Measurements from ENCODE around the gene PRAME.

Gene PRAME

DNA sequence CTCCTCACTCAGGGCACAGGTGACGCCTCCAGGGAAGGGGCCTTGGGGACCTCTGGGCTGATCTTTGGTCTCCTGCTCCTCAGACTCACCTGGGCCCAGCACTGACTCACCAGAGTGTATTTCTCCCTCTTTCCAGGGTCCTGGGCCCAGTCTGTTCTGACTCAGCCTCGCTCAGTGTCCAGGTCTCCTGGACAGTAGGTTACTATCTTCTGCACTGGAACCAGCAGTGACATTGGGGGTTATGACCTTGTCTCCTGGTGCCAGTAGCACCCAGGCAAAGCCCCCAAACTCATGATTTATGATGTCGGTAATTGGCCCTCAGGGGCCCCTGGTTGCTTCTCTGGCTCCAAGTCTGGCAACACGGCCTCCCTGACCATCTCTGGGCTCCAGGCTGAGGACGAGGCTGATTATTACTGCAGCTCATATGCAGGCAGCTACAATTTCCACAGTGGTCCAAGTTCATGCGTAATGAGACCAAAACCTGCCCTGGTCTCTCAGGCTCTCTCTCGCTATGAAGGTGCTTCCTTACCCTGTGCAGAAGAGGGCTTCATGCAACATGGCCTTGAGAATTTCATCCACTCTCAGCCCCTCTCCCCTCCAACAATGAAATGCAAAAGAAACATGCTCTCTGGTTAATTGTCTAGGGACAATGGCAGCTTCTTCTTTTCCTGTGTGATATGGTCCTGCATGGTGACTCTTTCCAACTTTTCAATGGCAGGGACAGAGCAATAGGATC, 21.0 kb upstream of the PRAME start:
- in situ Hi-C loops (cut with MboI; ENCODE audit: low sequenced_read_pairs), result no loop called here

DNA sequence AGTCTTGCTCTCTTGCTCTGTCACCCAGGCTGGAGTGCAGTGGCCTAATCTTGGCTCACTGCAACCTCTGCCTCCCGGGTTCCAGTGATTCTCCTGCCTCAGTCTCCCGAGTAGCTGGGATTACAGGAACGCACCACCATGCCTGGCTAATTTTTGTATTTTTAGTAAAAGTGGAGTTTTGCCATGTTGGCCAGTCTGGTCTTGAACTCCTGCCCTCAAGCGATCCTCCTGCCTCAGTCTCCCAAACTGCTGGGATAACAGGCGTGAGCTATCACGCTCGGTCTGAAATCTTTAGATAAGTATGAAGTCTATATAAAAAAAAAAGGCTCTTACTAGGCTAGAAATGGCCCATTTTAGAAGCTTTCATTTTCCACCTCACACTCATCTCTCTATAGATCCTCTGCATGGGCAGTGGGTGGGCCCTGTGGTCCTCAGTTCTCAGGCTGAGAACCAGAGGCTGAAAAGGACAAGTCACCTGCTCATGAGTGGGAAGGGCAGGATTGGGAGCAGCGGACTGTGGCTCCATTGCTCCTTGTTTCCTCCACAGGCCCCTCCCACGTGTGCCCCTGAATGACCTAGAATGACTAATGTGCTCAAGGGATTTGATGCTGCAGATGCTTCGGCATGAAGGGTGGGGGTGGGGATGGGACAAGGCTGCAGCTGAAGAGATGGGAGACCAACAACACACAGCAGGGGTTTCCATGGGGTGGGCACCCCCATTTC, 19.8 kb upstream of the PRAME start:
- in situ Hi-C loops (cut with MboI; ENCODE audit: low sequenced_read_pairs), result no loop called here

DNA sequence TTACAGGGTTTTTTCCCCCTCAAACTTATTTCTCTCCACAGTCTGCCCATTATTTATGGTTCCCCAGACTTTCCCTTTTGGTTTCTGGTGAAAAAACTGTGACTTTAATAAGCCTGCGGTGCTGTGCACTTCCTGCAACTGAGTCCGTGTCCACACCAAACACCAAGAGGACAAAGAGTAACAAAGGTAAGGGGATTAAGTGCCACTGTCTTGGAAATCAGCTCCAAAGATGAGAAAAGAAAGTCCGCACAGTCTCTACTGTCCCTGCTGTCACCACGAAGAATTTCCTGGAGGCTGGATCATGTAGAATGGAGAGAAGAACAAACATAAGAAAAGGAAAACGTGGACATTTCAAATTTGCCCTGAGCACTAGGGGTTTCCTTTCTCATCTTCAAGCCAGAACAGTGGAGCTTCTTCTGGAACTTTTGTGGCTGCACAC, 17.9 kb upstream of the PRAME start:
- in situ Hi-C loops (cut with MboI; ENCODE audit: low sequenced_read_pairs), result no loop called here

DNA sequence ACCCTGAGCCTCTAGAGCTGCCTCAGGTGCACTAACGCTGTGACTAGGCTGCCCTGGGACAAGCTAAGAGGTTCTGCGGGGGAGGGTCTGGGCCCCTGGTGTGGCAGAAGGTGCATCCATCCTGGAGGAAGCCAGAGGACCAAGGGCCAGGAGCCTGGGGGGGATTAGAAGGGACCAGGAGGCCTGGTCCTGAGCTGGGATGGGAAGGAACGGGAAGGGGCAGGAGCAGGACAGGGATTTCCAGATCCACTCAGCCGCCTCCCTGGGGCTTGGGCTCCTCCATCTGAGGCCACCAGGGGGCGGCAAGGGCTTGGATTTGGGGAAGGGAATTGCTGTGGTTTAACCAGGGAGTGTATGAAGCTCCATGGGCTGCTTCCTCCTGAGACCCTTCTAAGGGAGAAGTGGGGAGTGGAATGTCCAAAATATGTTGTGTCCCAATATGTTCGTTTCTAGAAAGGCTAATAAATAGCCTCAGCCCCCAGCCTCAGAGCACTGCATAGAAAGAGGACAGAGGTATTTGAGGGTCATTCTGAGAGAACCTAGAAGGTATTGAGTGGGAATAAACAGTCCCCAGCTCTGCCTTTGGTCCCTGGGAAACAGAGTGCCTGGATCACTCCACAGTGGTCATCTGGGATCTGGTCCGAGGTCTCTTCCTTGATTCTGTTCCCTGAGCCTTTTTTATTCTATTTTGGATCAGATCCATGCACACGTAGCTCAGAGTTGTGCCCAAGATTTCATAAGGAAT, 17.4 kb upstream of the PRAME start:
- in situ Hi-C loops (cut with MboI; ENCODE audit: low sequenced_read_pairs), result no loop called here

DNA sequence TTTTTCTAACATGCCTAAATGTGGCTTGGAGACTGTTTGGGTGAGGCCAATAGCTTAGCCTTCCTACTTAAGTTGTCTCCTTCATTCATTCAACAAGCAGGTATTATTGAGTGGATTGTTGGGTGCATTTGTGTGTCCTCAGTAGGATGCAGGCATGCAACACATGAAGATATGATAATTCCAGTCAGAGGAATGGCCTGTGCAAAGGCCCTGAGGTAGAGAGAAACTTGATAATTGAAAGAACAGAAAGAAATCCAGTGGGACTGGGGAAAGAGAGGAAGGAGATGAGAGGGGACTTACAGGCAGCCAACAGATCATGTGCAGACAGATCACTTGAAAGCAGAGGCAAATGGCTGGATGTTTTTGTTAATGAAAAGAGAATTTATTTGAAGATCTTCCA, 15.3 kb upstream of the PRAME start:
- in situ Hi-C loops (cut with MboI; ENCODE audit: low sequenced_read_pairs), result no loop called here

DNA sequence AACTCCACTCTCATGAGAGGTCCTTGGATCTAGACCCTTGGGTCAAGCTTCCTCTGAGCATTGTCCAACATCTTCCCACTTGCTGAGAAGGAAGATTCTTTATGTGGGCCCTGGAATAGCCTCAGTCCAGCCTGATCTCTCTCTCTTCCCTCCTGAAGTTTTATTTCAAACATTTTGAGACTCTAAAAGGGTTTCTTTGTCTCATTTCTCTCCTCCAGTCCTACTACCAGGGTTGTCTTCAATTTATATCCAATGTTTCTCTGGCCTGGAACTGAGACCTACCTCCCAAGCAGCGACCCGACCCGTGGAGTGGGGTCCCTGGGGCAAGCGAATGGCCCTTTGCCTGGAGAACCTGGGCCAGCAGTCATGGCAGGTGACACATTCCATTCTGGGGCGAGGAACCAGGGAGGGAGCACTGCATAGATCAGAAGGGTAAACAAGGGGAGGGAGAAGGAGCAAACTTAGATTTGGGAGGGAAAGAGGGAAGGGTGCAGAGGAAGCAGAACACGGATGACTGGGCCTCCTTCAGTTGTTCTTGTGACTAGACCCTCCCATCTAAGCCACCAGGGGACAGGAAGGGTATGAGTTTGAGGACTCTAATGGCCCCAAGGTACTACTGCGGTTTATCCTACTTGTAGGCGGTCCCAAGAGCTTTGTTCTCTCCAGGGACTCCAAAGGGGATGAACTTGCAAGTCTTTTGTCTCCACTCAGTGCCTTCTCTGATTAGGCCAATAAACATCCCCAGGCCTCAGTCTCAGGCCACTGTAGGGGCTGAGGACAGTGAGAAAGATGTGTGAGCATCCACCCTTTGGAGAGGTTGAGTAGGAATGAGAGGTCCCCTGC, 14.2 kb upstream of the PRAME start:
- in situ Hi-C loops (cut with MboI; ENCODE audit: low sequenced_read_pairs), result no loop called here

DNA sequence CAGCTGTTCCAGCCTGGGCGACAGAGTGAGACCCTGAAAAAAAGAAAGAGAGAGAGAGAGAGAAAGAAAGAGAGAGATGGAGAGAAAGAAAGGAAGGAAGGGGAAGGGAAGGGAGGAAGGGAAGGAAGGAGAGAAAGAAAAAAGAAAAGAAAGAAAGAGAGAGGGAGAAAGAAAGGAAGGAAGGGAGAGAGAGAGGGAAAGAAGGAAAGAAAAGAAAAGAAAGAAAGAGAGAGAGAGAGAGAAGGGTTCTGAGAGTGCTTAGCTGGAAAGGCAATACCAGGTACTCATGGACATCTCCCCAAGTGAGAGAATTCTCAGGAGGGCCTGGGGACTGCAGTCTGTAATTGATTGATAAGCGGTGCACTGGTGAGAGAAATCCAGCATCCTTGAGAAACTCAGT, 12.8 kb upstream of the PRAME start:
- in situ Hi-C loops (cut with MboI; ENCODE audit: low sequenced_read_pairs), result no loop called here

DNA sequence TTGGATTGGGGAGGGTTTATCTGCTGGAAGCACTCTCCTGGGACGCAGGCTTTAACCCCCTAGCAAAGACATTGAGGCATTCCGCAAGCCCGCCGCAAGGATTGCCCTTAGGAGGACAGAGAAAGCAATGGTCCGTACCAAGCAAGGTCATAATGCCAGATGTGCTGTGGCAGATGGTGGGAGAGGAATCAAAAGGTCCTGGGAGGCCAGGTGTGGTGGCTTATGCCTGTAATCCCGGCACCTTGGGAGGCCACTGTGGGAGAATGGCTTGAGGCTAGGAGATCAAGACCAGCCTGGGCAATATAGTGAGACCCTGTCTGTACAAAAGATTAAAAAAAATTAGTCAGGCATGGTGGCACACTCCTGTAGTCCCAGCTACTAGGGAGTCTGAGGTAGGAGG, 12.4 kb upstream of the PRAME start:
- in situ Hi-C loops (cut with MboI; ENCODE audit: low sequenced_read_pairs), result no loop called here

DNA sequence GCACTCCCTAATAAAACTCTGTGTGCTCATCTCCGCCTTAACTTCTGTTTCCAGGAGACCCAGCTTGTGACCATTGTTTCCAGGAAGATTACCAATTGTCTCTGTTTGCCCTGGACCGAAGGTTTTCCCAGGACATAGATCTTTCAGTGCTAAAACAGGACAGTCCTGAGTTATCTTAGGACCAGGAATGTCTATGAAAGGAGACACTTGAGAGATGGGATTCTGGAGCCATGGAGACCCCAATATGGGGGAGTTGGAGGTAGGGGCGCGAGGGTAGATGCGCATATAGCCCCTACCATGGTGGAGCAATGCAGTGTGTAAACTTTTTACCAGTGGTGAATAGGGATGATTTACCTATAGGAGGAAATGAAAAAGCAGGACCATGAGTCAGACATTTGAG, 10.2 kb upstream of the PRAME start:
- in situ Hi-C loops (cut with MboI; ENCODE audit: low sequenced_read_pairs), result no loop called here

DNA sequence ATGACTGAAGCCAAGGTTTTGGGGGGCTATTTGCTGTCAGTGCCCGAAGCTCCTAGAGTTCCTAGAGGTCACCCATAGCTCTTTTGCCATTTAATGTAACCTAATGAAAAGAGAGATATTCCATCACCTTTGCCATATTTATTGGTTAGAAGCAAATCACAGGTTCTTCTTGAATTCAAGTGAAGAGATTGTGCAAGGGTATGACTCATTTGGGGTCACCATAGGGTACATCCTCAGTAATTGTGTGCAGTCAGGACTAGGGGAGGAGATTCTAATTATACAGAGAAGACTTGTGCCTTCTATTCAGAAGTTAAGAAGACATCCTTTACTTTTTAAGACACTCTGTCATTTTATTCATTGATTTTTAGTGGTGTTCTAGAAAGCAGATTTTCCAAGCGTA, 6.9 kb upstream of the PRAME start:
- in situ Hi-C loops (cut with MboI; ENCODE audit: low sequenced_read_pairs), result no loop called here

DNA sequence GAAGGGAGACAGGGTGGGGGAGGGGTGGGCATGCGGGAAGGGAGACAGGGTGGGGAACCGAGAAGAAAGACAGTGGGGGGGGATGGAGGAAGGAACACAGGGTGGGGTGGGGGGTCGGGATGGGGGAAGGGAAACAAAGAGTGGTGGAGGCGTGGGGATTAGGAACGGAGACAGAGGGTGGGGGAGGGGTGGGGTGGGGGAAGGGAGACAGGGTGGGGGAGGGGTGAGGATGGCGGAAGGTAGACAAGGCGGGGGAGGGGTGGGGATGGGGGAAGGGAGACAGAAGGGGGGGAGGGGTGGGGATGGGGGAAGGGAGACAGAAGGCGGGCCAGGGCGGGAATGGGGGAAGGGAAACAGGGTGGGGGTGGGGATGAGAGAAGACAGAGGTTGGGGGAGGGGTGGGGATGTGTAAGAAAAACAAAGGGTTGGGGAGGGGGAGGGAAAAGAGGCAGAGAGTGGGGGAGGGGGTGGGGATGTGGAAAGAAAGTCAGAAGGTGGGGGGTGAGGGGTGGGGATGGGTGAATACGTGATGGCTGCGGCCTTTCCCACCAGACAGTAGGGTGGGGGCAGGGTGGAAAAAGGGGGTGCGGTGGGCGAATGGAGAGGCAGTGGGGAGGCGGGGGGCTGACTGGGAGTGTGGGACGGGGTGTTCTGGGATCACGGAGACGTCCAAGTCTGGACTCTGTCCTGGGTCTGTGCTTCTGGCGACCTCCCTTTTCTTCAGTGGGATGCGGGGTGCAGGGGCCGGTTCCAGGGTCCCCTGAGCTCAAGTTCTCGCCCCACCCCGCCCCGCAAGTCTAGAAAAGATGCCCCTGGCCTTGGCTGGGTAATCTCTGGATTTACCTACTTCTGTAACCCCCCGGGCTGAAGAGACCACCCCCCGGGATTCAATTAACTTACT, 744 bp downstream of the PRAME start:
- in situ Hi-C loops (cut with MboI; ENCODE audit: low sequenced_read_pairs), result no loop called here

DNA sequence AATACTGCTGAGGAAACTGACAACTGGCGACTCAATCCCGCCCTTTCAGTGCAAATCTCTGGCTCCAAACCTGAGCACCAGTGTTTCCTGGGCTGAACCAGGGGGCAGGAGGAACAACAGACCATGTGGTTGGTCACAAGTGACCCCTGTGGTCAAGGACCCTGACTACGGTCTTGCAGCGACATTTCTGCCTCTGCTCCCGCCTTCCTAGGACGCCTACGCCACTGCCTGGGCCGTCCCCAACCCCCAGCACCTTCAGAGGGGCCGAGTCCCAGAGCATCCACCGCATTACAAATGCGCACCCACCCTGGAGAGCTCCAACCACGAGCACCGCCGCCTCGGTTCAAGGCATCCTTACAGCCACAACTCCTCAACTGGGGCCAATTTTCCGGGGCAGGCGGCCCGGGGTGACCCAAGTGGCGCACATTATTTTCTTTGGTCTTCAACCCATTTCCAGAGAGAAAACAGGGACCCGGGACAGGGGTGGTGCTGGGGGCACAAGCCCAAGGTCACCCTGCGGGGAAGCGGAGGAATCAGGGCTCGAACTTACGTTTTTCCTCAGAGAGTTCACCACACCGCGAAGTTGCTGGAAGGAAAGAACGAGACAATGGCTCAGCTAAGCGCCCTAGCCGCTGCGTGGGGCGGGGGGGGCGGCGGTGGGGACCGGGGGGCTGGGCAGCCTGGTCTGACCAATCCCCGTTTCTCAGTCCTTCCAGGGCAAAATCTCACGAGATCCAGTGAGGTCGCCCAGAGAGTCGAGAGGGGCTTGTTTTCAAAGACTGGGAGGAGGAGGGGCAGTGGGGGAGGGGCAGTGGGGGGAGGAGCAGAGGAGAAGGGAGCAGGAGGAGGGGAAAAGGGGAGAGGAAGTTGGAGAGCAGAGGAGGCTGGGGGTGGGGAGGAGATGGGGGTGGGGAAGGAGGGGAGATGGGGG, 1.8 kb downstream of the PRAME start:
- in situ Hi-C loops (cut with MboI; ENCODE audit: low sequenced_read_pairs), result no loop called here

DNA sequence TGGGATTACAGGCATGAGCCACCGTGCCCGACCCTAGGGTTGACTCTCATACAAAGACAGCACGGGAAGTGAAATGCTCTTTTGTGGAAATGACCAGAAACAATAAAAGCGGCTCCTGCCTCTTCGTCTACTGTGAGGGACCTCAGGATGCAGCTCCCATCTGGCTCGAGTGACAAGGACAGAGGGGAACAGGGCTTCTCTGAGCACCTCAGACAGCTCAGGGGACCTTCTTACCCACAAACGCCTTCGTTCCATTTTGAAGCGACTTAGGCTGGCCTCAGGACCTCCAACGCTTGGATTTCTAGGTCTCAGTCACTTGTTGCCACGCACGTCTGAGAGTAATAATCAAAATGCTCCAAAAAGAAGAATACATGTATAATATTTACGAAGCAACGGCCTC, 2.5 kb downstream of the PRAME start:
- in situ Hi-C loops (cut with MboI; ENCODE audit: low sequenced_read_pairs), result no loop called here

DNA sequence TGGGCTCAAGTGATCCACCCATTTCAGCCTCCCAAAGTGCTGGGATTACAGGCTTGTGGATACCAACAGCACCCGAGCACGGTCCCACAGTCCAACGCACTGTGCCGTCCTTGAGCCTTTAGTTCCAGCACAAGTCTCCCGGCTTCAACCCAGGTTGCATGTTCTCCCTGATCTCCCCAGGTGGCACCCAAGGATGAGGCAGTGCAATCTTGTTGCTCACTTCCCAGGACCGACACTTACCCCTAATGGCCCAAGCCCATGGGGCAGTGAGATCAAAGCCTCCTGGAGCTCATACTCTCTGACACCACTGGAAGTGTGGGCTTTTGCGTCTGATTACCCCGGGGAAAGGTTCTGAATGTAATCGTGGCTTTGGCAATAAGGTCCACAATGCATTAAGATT, 3.5 kb downstream of the PRAME start:
- in situ Hi-C loops (cut with MboI; ENCODE audit: low sequenced_read_pairs), result no loop called here

DNA sequence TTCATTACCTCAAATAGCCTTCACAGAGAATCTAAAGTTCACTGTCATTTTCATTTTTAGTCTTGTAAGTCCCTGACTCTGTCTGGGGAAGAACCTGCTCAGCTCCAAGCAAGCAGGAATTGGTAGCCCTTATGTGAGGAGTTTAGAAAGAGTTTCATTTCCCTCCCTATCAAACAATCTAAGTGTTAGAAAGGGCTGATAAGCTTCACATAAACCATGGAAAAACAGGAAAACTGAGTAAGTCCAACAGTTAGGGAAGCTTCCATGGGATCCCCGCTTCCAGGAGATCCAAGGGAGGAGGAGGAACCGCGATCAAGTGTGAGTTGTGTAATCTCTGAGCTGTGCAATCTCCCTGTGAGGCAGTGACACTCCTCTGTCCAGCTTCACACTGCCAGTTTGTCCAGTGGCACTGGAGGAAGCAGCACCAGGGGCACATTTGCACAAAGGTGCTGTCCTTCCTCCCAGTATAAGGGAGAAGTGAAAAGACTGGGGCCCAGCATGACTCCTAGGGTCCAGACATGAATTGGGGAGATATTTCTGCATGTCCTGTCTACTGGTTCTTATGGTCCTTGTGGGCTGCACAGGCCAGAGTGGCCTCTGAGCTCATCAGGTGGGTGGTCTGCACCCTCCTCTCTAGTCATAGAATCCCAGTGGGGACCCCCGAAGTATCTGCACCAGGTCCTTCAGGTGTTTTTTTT, 4.3 kb downstream of the PRAME start:
- in situ Hi-C loops (cut with MboI; ENCODE audit: low sequenced_read_pairs), result no loop called here

DNA sequence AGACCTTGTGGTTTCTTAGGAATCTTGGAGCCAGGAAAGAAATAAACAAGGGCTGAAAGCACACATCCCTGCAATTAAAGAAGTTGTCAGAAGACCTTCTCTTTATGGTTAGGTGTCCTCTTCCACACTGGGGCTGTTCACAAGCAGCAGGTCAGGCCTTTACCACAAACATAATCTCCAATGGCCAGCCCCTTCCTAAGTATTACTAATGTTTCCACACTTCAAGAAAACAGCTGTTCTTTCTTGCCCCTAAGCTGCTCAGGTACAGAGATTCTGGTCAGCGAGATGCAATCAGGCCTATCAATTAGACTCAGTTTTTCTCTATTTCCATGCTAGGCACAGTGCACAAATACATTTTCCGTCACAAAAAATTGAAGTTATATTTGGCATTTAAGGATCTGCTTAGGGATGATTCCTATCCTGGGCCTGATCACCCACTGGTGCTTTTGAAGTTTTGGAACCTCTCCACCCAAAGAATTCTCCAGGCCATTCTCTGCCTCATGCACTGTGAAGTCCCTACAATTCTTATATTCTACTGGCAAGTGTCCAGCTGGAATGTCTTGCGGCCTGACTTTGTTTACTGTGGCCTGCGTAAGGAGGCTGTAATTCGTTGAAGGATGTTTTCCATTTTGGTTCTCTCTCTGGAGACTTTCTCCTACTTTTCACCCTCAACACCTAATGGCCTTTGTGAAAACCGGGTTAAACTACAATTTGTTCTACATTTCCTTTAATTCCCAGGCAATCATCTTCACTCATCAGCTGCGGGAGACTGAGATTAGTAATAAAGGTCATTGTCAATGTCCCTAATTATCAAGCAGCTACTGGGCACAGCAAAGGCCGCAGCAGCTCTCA, 5.1 kb downstream of the PRAME start:
- in situ Hi-C loops (cut with MboI; ENCODE audit: low sequenced_read_pairs), result no loop called here

DNA sequence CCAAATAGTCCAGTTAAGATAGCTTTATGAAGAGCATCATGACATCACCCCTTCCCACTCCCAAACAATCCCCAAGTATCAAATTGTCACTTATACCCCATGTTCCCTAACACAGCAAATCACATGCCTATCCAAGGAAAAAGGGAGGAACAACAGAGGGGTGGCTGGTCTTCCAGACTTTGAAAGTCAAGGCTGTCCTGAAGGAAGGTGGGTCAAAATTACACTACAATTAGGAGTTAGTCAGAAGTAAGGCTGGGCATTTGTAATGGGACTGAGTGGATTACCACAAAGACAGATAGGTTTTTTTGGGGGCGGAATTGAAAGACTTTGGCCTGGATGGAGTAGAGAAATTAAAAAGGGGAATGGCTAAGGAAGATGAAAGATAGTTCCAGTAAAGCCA, 5.9 kb downstream of the PRAME start:
- in situ Hi-C loops (cut with MboI; ENCODE audit: low sequenced_read_pairs), result no loop called here

All from HL-60/S4 treated with retinoic acid at 250 ng/mL for 4 days and 3 days (cell line).